Gastroesophageal sphincter (tissue), 4 donors: ENCODE data around the gene TAF6L. TPM values are rescaled to one million over a fixed set of nuclear protein-coding genes. Genes with fewer than 3 reads are reported as not detected.

ENCODE experiments used
- ATAC-seq: fragments of 150-250 bp; one replicate; pipeline ENCODE4 v1.9.1; 2016; ENCODE audit warnings: mild to moderate bottlenecking, moderate library complexity
- H3K27ac ChIP-seq, 4 donors: fragments of 200-600 bp; sonication (generic) in 3 of 4; 1 replicate in 3 of 4; 2 replicates in 1 of 4; pipeline ENCODE4 v1.5.1; 2016 to 2019
- H3K27me3 ChIP-seq: fragments of 200-600 bp; sonication (generic); one replicate; pipeline ENCODE4 v1.5.1; 2019
- H3K36me3 ChIP-seq, 2 donors: fragments of 200-600 bp; sonication (generic); one replicate each; pipeline ENCODE4 v1.5.1; 2019; ENCODE audit warnings: control low read depth in 1 of 2
- H3K4me1 ChIP-seq, 3 donors: fragments of 200-600 bp; sonication (generic); 1 replicate in 2 of 3; 2 replicates in 1 of 3; pipeline ENCODE4 v1.5.1; 2016 to 2019; ENCODE audit warnings: control low read depth in 2 of 3
- H3K4me3 ChIP-seq, 2 donors: fragments of 200-600 bp; sonication (generic); one replicate each; pipeline ENCODE4 v1.5.1; 2019; ENCODE audit warnings: mild to moderate bottlenecking in 1 of 2, moderate library complexity in 1 of 2
- H3K9me3 ChIP-seq, 3 donors: fragments of 200-600 bp; sonication (generic); one replicate each; pipeline ENCODE4 v1.5.1; 2017 to 2019; ENCODE audit warnings: control low read depth in 2 of 3
- CTCF ChIP-seq, 4 experiments: fragments of 200-600 bp in 2 of 4; fragments of 450-650 bp in 2 of 4; sonication (generic) in 1 of 4; IDR thresholded peaks; one replicate each; pipeline ENCODE4 v1.5.1; 2017 to 2019; ENCODE audit warnings: antibody characterized with exemption in 4 of 4, mild to moderate bottlenecking in 2 of 4, moderate library complexity in 2 of 4
- EP300 ChIP-seq: sonication (generic); formaldehyde crosslinking; IDR thresholded peaks from one replicate; pipeline ENCODE4 v1.6.1; 2017; ENCODE audit warnings: antibody characterized with exemption, mild to moderate bottlenecking
- POLR2A ChIP-seq, 2 donors: fragments of 450-650 bp; IDR thresholded peaks; one replicate each; pipeline ENCODE4 v1.6.1; 2017; ENCODE audit warnings: antibody characterized with exemption in 2 of 2, mild to moderate bottlenecking in 2 of 2, moderate library complexity in 1 of 2
- POLR2AphosphoS5 ChIP-seq: sonication (generic); formaldehyde crosslinking; IDR thresholded peaks from one replicate; pipeline ENCODE4 v1.6.1; 2017; ENCODE audit warnings: antibody characterized with exemption
- whole genome bisulfite sequencing, 2 donors: methylation state at CpG; one replicate each; pipeline ENCODE4 v1.1.5; 2018; ENCODE audit warnings: low coverage in 1 of 2; 5-methylcytosine and 5-hydroxymethylcytosine counted together
- total RNA-seq, 4 donors: library from RNA; depleted of rRNA; stranded (reverse); fragments of >200 nt; gene quantifications; one replicate each; pipeline ENCODE4 v1.1.0, GENCODE V29; 2016

TAF6L gene
- total RNA-seq, 4 donors from 2014 or later = 5.5 to 23.4 (median 14.5) TPM

- no peak for TF ChIP-seq POLR2AphosphoS5
- TF ChIP-seq EP300 = no peak
- no peak for TF ChIP-seq CTCF (IDR thresholded peaks at IDR 0.05)
- no peak for TF ChIP-seq POLR2A (IDR thresholded peaks at IDR 0.05)
- peaks cover 0 to 41% of the 10 kb centered on the region in 2 donors for H3K36me3 ChIP-seq
- peak; percentile 13 for ATAC-seq
- peak overlapping the region; percentile 37 to 75 for H3K4me3 ChIP-seq
- H3K4me1 ChIP-seq = peaks cover 0 to 39% (median 18%) of the 10 kb centered on the region in 3 donors
- H3K27ac ChIP-seq = peak overlapping the region; percentile 82 to 98 (median 98)
- H3K27me3 ChIP-seq = no peaks in the 10 kb centered on the region
- H3K9me3 ChIP-seq = no peaks in the 10 kb centered on the region
- WGBS, 2 donors = 0% methylated on average over 8 of the region's 18 CpGs; no CpG with 5 or more reads in 1 of the 2 donors
These were observed 435 bp upstream of the TAF6L start for GRCh38 chr11:62770778-62771143.

- no peaks in the 10 kb centered on the region for H3K27me3 ChIP-seq
- TF ChIP-seq POLR2AphosphoS5 = no peak
- TF ChIP-seq POLR2A (IDR thresholded peaks at IDR 0.05) = no peak
- no peak for TF ChIP-seq EP300
- TF ChIP-seq CTCF (IDR thresholded peaks at IDR 0.05) = no peak
These were observed 3.2 kb downstream of the TAF6L start for GRCh38 chr11:62774407-62774806.

GRCh38 chr11:62775646-62776045 is 4.5 kb downstream of the TAF6L start:
- Histone ChIP-seq H3K4me3 (no peak overlapping the region), H3K27ac (no peak overlapping the region), H3K36me3 (peaks cover 0 to 60% of the 10 kb centered on the region in 2 donors), H3K27me3 (no peaks in the 10 kb centered on the region), H3K4me1 (peaks cover 0 to 23% (median 7%) of the 10 kb centered on the region in 3 donors), H3K9me3 (no peaks in the 10 kb centered on the region)
- 87 to 90% methylated on average over 3 to 5 of the region's 17 CpGs for WGBS, 2 donors
- ATAC-seq = no peak
- TF ChIP-seq POLR2A (IDR thresholded peaks at IDR 0.05) = no peak
- no peak for TF ChIP-seq EP300
- no peak for TF ChIP-seq POLR2AphosphoS5
- TF ChIP-seq CTCF (IDR thresholded peaks at IDR 0.05) = no peak

More at GRCh38 chr11:62774407-62774806, 3.2 kb downstream of the TAF6L start:
- H3K27ac ChIP-seq = no peak overlapping the region
- H3K9me3 ChIP-seq = no peaks in the 10 kb centered on the region
- WGBS, 2 donors = 80% methylated on average over 1 of the region's 6 CpGs; no CpG with 5 or more reads in 1 of the 2 donors
- peaks cover 0 to 35% (median 18%) of the 10 kb centered on the region in 3 donors for H3K4me1 ChIP-seq
- H3K36me3 ChIP-seq = peaks cover 0 to 47% of the 10 kb centered on the region in 2 donors
- no peak for ATAC-seq
- no peak overlapping the region for H3K4me3 ChIP-seq

- no peak for ATAC-seq
- Histone ChIP-seq H3K4me3 (no peak overlapping the region), H3K9me3 (no peaks in the 10 kb centered on the region), H3K27ac (no peak overlapping the region), H3K4me1 (peaks cover 0 to 13% (median 0%) of the 10 kb centered on the region in 3 donors), H3K36me3 (peaks cover 0 to 74% of the 10 kb centered on the region in 2 donors), H3K27me3 (no peaks in the 10 kb centered on the region)
- 83 to 88% methylated on average over 2 of the region's 2 CpGs for WGBS, 2 donors
- TF ChIP-seq POLR2A (IDR thresholded peaks at IDR 0.05) (no peak), POLR2AphosphoS5 (no peak), CTCF (IDR thresholded peaks at IDR 0.05) (no peak), EP300 (no peak)
These were observed 6.2 kb downstream of the TAF6L start for GRCh38 chr11:62777389-62777788.

GRCh38 chr11:62778441-62778840 is 7.2 kb downstream of the TAF6L start:
- Histone ChIP-seq H3K36me3 (peaks cover 0 to 83% of the 10 kb centered on the region in 2 donors), H3K27ac (no peak overlapping the region), H3K4me3 (no peak overlapping the region), H3K27me3 (no peaks in the 10 kb centered on the region), H3K9me3 (no peaks in the 10 kb centered on the region), H3K4me1 (peaks cover 0 to 2% (median 0%) of the 10 kb centered on the region in 3 donors)
- no peak for TF ChIP-seq CTCF (IDR thresholded peaks at IDR 0.05)
- TF ChIP-seq POLR2AphosphoS5 = no peak
- no peak for TF ChIP-seq POLR2A (IDR thresholded peaks at IDR 0.05)
- TF ChIP-seq EP300 = no peak
- WGBS, 2 donors = 60% methylated on average over 1 of the region's 3 CpGs; no CpG with 5 or more reads in 1 of the 2 donors
- peak; percentile 25 for ATAC-seq
